Stromal cell of bone marrow (primary cell): ENCODE measurements around the gene PDXP.
A peak's percentile ranks its signal among the peaks of the same experiment; 100 is the strongest.
"Not testable (repeated sequence)": the region's sequence is repeated elsewhere in the genome, so short reads cannot be mapped to it uniquely, and the experiment has no call there.

Source experiments
- DNase-seq: peaks from one replicate; pipeline ENCODE4 v3.0.0-alpha.2; 2012; ENCODE audit warnings: low read depth

The PDXP gene

DNA sequence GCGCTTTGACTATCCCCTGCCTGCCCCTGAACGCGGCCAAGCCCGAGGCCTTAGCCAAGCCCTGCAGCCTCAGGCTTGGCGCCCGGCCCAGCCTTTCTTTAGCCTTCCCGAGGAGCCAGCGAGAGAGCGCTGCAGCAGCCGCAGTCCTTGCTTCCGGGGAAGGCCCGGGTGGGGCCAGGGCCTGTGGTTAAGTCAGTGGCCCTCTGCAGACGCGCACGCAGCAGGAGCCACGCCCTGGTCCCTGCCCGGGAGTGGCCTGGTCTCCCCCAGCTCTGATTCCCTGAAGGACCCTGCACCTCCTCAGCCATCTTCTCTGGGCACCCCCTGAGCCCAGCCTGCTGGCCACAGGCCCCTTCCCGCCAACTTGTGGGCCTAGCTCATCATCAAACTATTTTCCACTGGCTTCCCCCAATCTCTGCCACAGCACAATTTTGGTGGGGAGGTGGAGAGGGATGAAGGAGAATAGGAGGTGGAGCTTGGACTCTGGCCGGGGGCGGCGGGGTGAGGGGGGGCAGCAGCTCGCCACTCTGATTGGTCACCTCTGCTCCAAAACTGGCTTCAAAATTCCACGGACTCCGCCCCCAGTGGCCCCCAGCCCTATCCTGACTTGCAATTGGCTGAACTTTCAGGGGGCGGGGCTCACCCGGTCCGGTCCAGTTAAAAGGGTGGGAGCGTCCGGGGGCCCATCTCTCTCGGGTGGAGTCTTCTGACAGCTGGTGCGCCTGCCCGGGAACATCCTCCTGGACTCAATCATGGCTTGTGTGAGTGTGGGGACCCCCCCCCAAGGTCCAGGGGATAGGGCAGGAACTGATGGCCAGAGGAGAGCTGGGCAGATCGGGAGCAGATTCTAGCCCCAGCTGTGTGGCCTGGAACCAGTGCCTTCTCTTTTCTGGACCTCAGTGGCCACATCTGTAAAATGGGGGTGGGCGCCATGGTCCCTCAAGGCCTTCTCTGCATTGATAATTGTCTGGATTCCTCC is 16.7 kb downstream of the PDXP start, which contains the start of gene LGALS1:
Gene LGALS1, plus strand, starts transcription at position 686 of the 979 bp plus-strand sequence. Its CDS starts 67 bp downstream, at position 753.
- peak; percentile 96 for DNase-seq

DNA sequence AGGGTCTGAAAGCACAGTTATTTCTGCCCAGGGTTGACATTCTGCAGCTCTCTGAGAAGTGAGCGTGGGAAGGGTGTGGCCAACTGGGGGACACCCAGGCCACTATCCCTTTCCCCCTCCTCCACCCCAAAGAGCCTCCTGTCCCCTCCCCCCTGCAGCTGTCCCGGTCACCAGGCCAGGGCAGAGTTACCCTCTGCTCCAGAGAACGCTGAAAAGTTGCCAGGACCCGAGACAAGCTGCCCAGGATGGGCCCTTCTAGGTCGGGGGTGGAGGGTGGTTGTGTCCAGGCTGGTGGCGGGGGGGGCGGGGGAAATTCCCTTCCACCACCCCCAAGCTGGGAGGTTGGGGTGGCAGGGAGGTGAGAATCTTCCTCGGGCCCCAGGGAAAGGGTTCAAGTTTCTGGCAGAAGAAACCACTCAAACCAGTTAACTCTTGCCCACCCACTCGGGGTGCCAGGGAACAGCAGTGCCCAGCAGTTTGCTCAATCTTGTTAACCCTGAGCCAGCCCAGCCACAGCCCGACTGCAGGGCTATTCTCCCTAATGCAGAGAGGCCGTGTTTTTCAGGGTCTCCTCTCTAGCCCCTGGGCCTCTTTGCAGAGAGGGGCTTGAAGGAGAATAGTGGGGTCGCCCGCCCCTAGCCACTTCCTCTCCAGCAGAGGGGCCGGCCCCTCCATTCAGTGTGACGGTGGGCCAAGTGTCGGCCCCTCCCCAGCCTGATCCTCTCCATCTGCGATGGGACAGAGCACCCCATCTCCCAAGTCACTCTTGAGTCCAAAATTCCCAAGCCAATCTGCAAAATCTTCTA is 17.6 kb downstream of the PDXP start:
- no peak for DNase-seq

DNA sequence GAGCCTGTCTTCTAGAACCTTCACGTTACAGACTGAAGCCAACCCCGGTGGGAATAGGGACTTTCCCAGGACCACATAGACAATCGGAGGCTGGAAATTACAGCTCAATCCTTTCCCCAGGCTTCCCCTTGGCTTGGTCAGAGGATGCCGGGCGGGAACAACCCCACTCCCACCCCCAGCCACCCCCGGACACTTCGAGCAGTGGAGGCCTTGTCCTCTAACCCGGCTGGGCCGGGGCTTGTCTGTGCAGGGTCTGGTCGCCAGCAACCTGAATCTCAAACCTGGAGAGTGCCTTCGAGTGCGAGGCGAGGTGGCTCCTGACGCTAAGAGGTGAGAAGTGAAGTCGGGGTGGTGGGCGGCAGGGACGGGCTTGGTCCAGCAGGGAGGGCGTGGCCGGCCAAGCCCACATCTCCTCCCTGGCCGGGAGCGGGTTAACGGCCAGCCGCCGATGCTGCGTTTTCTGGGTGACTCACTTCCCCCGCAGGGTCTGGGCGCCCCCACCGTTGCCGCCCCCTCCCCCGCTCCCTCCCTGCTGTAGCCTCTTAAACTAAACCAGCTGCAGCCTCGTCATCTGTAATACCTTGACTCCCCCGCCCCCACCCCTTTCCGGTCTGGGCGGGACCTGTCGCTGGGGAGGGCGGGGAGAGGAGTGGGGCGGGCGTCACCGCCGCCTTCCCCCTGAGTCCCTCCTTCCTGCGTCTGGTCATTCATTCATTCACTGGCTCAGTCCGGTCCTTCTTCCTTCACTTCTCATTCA is 18.4 kb downstream of the PDXP start:
- DNase-seq: peak; percentile 92

DNA sequence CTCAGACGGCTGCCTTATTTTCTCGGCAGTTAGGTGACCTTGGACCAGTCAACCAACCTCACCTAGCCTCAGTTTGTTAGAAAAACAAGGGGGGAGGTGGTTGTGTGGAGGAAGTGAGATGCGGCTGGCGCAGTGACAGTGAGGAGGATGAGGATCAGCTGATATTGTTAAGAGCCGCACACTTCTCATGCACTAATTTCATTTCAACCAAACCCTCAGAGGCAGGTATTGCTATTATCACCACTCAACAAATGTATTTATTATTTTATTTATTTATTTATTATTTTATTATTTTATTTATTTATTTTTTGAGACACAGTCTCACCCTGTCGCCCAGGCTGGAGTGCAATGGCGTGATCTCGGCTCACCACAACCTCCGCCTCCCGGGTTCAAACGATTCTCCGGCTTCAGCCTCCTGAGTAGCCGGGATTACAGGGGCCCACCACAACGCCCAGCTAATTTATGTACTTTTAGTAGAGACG is 19.0 kb downstream of the PDXP start:
- no peak for DNase-seq

DNA sequence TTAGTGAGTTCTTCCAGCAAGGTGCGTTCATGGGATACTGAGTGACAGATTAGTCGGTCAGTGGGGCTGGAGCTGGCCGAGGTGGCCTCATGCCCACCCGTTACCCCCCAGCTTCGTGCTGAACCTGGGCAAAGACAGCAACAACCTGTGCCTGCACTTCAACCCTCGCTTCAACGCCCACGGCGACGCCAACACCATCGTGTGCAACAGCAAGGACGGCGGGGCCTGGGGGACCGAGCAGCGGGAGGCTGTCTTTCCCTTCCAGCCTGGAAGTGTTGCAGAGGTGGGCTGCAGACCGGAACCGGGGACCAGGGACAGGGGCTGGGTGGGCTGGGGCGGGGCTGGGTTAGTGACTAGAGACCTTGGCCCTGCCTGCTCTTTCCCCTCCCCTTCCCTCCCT is 19.8 kb downstream of the PDXP start:
- no peak for DNase-seq

DNA sequence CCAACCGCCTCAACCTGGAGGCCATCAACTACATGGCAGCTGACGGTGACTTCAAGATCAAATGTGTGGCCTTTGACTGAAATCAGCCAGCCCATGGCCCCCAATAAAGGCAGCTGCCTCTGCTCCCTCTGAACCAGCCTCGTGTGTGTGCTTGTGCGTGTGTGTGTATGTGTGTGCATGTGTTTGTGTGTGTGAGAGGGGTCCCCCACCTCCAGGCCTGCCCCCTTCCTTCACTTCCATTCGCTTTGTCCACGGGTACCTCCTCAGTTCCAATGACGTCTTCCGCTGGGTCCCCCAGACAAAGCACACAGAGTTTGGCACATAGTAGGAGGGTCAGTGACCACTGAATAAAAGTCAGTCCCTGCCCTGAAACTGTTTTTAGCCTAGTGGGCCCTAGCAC is 21.1 kb downstream of the PDXP start:
- DNase-seq: no peak

DNA sequence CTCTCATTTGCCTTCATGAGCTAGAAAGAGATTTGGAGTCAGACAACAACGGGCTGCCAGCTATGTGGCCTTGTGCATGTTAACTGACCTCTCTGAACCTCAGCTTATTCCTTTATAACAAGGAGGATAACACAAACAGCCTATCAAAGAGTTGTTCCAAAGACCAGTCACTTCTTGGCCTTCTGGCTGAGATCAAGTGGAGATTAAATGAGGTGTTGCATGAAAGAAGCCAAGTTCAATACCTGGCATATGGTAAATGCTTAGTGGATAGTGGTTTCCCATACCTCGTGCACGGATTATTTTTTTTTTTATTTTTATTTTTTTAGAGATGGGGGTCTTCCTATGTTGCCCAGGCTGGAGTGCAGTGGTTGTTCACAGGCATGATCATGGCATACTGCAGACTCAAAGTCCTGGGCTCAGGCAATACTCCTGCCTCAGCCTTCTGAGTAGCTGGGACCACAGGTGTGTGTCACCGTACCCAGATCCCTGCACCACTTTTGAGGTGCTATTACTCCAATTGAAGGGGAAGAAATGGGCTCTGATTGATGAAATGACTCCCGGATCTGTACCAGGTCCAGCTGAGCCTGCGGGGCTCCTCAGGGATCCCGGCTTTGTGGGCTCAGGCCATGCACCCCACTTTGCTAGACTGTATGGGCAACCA is 21.8 kb downstream of the PDXP start:
- DNase-seq: no peak

DNA sequence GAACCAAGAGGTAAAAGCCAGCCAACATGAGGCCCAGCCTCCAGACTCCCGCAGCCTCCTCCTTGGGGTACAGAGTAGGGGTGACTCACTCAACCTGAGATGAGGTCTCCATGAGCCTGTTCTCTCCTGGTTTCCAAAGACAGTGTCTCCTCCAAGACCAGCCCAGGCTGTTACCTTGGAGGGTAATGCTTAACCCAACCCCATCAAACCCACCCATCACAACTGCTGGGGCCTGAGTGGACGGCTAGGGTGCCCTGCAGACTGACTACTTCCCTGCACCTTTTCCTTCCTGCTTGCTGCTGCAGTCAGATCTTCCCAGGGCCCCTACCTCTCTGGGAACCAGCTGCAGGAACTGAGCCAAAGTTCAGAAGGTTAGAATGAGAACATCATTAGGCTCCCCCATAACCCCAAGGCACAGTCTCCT is 22.5 kb downstream of the PDXP start:
- DNase-seq: no peak

DNA sequence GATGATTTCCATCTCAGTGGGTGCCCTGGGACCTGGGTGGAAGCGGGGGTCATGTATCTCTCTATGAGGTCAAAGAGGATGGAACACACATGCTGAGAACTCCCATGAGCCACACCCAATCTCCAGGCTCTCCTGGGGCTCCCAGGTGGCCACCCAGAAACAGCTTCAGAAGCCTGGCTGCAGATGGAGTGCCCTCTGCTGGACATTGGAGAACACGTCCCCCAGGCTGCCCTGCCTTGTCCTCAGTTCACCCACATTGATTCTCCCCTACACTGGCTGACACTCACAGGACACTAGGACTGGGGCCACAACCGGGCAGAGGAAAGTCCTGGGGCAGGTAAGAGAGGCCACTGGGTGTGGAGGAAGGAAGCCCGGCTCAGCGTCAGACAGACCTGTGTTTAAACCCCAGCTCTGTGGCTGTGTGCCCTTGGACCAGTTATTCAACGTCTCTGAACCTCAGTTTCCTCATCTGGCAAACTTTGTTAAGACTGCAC is 23.1 kb downstream of the PDXP start:
- no peak for DNase-seq

DNA sequence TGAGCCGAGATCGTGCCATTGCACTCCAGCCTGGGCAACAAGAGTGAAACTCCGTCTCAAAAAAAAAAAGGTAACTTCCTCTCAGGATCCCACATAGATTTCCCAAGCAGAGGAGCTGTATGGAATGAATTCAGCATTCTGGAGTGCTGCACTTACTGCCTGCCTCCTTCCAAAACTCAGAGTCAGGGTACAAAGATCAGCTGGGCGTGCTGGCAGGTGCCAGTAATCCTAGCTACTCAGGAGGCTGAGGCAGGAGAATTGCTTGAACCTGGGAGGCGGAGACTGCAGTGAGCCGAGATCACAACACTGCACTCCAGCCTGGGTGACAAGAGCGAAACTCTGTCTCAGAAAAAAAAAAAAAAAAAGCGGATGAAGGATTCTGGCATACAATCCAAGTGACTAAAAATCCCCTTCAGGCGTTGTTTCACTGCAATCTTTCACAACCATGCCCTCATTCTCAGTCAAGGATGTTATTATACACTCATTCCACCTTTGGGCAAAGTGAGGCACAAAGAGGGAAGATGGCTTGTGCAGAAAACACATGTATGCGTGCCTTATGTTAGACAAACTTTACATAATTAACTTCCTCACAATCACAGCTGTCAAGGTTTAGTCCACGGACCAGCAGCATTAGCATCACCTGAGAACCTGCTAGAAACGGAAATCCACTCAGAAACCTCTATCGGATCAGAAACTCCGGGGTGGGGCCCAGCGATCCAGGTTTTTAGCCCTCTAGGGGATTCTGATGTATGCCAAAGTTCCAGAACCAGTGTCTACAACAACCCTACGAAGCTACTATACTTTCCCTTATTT is 26.5 kb downstream of the PDXP start:
- DNase-seq: no peak

DNA sequence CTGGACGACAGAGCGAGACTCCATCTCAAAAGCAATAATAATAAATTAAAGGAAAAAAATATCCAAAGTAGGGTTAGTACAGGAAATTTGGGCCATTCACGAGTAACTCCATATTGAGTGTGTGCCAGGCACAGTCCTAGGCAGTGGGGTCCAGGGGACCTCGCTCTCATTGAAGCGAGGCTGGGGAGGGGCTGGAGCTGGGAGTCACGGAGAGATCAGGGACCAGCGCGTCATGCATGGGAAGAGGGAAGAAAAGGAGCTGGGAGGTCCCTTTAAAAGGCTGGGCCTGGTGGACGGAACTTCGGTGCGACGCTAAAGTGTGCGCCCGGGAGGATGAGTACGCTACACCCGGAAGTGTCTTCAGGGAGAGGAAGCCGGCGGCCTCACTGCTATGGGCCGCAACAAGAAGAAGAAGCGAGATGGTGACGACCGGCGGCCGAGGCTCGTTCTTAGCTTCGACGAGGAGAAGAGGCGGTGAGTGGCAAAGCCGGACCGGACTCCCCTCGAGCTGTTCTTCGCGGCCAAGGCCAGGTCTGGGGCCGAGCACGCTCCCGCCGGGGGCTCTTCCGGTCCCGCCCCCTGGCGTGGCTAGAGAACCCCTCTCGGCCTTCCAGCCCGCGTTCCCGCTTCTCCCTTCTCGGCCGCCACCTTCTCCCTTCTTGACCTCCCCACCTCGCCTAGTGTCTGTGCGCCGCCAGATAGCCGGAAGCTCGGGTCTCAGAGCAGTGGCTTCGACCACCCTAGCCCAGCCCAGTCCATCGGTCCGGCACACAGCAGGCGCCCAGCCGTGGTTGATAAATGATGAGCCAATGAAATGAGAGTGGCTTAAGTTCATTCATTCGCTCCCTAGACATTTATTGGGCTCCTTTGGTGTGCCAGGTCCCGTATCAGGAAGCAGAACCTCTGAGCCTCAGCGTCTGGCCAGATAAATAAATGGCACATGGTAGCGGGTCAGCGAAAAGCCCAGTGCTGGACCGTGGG is 27.8 kb downstream of the PDXP start, which contains the start of gene NOL12:
Gene NOL12, plus strand, starts transcription at position 342 of the 981 bp plus-strand sequence. Its CDS starts 50 bp downstream, at position 392.
- peak; percentile 73 for DNase-seq

DNA sequence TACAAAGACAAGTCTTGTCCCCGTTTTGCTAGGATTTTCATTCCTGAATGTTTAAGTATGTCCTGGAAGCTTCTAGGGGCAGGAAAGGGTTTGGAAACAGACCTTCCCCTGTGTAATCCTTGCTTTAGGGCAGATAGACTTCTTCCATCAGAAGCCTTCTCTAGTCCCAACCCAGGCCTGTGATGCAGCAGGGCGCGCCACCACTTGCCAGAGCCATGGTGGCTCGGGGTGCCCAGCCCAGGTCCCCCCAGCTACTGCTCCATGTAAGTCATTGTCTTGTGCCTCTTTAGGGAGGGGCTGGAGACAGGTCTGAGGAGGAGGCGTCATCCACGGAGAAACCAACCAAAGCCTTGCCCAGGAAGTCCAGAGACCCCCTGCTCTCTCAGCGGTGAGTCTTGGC is 31.9 kb downstream of the PDXP start:
- no peak for DNase-seq

DNA sequence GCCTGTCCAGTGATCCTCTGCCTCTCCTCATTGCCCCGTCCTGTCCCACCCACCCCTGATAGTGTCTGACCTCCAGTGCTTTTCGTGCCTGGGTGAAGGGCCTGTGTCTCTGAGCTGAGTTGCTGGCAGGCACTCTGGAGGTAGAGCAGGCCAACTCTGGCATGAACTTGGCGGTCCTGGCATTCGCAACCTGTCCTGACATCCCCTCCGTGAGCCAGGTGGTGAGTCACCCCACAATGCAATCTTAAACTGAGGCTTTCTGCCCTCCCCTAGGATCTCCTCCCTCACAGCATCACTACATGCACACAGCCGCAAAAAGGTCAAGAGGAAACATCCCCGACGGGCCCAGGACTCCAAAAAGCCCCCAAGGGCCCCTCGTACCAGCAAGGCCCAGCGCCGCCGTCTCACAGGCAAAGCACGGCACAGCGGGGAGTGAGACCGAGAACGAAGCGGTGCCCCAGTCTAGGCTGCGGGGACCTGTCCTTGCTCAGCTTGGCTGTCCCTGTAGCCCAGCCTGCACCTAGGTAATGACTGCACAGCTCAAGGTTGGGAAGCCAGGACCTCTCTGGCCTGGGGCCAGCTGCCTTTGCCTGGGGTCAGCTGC is 32.5 kb downstream of the PDXP start:
- DNase-seq: no peak

DNA sequence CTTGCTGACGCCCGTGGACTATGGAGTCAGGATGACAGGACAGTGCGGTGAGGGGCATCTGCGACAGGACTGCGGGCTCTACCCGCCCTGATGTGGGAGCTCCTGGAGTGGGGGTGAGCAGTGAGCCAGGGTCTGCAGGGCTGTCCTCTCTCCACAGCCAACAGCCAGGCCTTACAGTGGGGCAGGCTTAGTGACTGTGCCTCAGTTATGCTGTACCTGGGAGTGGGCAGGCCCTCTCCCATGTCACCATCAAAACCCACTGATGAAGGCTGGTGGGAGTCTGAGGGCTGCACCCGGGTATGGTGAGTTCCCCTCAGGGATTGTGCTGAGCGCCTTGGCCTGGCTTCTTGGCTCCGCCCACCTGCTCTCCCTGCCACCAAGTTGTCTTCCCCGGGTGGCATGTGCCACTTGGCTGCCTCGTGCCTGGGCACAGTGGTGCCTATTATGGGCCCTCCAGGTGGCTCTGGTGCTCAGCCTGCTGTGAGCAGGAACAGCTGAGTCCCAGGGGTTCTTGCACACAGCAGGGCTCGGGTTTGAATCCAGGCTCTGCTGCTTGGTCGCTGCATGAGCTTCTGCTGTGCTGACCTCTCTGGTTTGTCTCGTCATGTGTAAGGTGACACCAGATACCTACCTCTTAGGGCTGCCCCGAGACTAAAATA is 34.2 kb downstream of the PDXP start:
- DNase-seq: no peak

DNA sequence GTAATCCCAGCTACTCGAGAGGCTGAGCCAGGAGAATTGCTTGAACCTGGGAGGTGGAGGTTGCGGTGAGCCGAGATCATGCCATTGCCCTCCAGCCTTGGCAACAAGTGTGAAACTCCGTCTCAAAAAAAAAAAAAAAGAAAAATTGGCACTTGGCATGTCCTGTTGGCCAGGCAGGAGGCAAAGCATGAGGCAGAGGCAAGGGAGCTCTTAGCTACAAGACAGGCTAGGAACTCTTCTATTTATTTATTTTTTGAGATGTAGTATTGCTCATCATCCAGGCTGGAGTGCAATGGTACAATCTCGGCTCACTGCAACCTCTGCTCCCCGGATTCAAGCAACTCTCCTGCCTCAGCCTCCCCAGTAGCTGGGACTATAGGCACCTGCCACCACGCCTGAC is 35.6 kb downstream of the PDXP start:
- DNase-seq: not testable (repeated sequence)

DNA sequence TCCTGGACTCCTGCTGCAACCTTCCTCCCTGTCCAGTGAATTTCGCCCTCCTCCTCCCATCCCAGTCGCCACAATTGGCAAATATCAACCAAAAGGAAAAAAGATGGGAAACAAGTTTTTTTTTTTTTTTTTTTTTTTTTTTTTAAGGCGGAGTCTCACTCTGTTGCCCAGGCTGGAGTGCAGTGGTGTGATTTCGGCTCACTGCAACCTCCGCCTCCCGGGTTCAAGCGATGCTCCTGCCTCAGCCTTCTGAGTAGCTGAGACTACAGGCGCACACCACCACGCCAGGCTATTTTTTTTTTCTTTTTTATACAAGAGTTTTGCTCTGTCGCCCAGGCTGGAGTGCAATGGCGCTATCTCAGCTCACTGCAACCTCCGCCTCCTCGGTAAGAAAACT is 37.7 kb downstream of the PDXP start:
- DNase-seq: not testable (repeated sequence)

DNA sequence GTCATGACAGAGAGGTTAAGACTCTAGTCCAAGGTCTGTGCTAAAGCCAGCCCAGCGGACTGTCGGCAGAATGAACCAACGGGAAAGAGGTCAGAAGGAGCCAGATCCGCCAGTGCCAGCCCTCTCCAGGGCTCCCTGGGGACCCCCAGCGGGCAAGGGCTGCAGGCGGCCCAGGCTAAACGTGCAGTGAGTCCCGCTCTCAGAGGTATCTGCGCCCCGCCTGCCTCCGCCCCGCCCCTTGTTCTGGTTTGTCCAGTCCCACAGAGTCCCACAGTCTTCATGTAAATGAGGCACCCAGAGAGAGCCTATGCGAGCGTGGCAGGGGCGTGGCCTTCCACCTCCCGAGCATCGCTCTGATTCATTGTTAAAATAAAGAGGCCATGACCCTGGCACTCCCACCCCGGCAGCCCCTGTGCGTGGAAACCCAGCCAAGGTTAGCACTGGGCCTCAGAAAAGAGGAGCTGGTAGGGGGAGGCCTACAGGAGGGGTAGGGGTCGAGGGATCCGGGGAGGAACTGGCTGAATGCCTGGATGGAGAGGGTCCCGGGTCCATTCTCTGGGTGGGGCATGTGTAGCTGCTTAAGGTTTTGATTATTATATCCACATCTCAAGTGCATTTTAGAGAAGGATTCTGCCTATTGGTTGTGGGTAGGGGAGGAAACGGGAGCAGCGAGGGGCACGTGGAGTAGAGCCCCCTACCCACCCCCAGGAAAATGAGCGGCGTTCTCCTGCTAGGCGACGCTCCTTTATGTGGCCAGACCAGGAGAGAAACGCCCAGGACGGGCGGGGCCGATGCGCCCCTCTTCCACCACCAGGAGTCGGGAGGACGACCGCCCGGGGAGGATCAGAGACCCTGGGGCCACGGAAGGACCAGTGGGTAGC is 38.4 kb downstream of the PDXP start, which contains the start of gene TRIOBP:
Gene TRIOBP, plus strand, starts transcription at position 392 of the 881 bp plus-strand sequence. CDS start 4,318 bp downstream, outside the sequence.
- DNase-seq: peak; percentile 89
